ENCODE results near the gene PARP8.
"Not testable (repeated sequence)": the region's sequence is repeated elsewhere in the genome, so short reads cannot be mapped to it uniquely, and the experiment has no call there.

PARP8 gene

GRCh38 chr5:50791813-50792212 is 125.4 kb downstream of the PARP8 start:
- DNase-seq: no peak

GRCh38 chr5:50792843-50793242 is 126.4 kb downstream of the PARP8 start:
- DNase-seq: no peak

GRCh38 chr5:50794812-50795211 is 128.4 kb downstream of the PARP8 start:
- no peak for DNase-seq

GRCh38 chr5:50798002-50798401 is 131.6 kb downstream of the PARP8 start:
- no peak for DNase-seq

GRCh38 chr5:50799596-50799995 is 133.2 kb downstream of the PARP8 start:
- no peak for DNase-seq

- DNase-seq: no peak
These were observed 134.0 kb downstream of the PARP8 start for GRCh38 chr5:50800410-50800809.

- DNase-seq: no peak
These were observed 141.2 kb downstream of the PARP8 start for GRCh38 chr5:50807661-50808060.

- DNase-seq: no peak
These were observed 142.0 kb downstream of the PARP8 start for GRCh38 chr5:50808406-50808805.

GRCh38 chr5:50811746-50812145 is 145.3 kb downstream of the PARP8 start:
- DNase-seq: not testable (repeated sequence)

GRCh38 chr5:50813691-50814090 is 147.3 kb downstream of the PARP8 start:
- no peak for DNase-seq

GRCh38 chr5:50814556-50814955 is 148.1 kb downstream of the PARP8 start:
- DNase-seq: no peak

GRCh38 chr5:50822046-50822445 is 155.6 kb downstream of the PARP8 start:
- no peak for DNase-seq

- DNase-seq: no peak
These were observed 156.3 kb downstream of the PARP8 start for GRCh38 chr5:50822761-50823160.

- no peak for DNase-seq
These were observed 157.1 kb downstream of the PARP8 start for GRCh38 chr5:50823568-50823967.

- DNase-seq: no peak
These were observed 157.7 kb downstream of the PARP8 start for GRCh38 chr5:50824109-50824508.

GRCh38 chr5:50827516-50828247 is 161.2 kb downstream of the PARP8 start:
- no peak for DNase-seq

- no peak for DNase-seq
These were observed 162.6 kb downstream of the PARP8 start for GRCh38 chr5:50829023-50829422.

GRCh38 chr5:50832657-50833284 is 166.3 kb downstream of the PARP8 start:
- no peak for DNase-seq

- DNase-seq: no peak
These were observed 169.9 kb downstream of the PARP8 start for GRCh38 chr5:50836356-50836755.

- DNase-seq: no peak
These were observed 173.0 kb downstream of the PARP8 start for GRCh38 chr5:50839472-50839871.

GRCh38 chr5:50843091-50843490 is 176.7 kb downstream of the PARP8 start:
- no peak for DNase-seq

- DNase-seq: no peak
These were observed 179.8 kb downstream of the PARP8 start for GRCh38 chr5:50846261-50846660.

GRCh38 chr5:50849554-50849953 is 183.1 kb downstream of the PARP8 start:
- DNase-seq: no peak

GRCh38 chr5:50853151-50853550 is 186.7 kb downstream of the PARP8 start:
- no peak for DNase-seq

GRCh38 chr5:50854082-50854481 is 187.6 kb downstream of the PARP8 start:
- no peak for DNase-seq
